OCI-LY1 (cell line): ENCODE results near the gene MAP3K3.

Experiments used
- H2AFZ ChIP-seq: fragments of 200-600 bp; sonication (generic), shearing (Covaris generic); 2 replicates; pipeline ENCODE4 v1.6.0; 2014; ENCODE audit warnings: antibody characterized with exemption, mild to moderate bottlenecking, low read length
- H3F3A ChIP-seq: fragments of 200-600 bp; sonication (generic), shearing (Covaris generic); 2 replicates; pipeline ENCODE4 v1.6.0; 2014; ENCODE audit warnings: mild to moderate bottlenecking, antibody characterized with exemption, low read length, moderate library complexity; ENCODE audit not compliant: insufficient read depth
- H3K27ac ChIP-seq: fragments of 200-600 bp; sonication (generic); 2 replicates; pipeline ENCODE4 v1.5.1; 2014; ENCODE audit warnings: low read length, mixed run types, mild to moderate bottlenecking, low read depth; ENCODE audit not compliant: poor library complexity, severe bottlenecking
- H3K27me3 ChIP-seq: fragments of 200-600 bp; sonication (generic); 2 replicates; pipeline ENCODE4 v1.6.0; 2014; ENCODE audit warnings: antibody characterized with exemption, mild to moderate bottlenecking, low read length, moderate library complexity; ENCODE audit not compliant: insufficient read depth
- H3K36me3 ChIP-seq: fragments of 200-600 bp; sonication (generic); 2 replicates; pipeline ENCODE4 v1.6.1; 2014; ENCODE audit warnings: mild to moderate bottlenecking, antibody characterized with exemption, low read length, moderate library complexity, mixed read lengths; ENCODE audit not compliant: insufficient read depth
- H3K4me1 ChIP-seq: fragments of 200-600 bp; sonication (generic); 2 replicates; pipeline ENCODE4 v1.5.1; 2014; ENCODE audit warnings: mild to moderate bottlenecking, low read length, moderate library complexity; ENCODE audit not compliant: insufficient read depth, severe bottlenecking
- H3K4me2 ChIP-seq: fragments of 200-600 bp; sonication (generic), shearing (Covaris generic); 2 replicates; pipeline ENCODE4 v1.6.1; 2014; ENCODE audit warnings: low read length
- H3K4me3 ChIP-seq: fragments of 200-600 bp; sonication (generic); 2 replicates; pipeline ENCODE4 v1.5.1; 2014; ENCODE audit warnings: low read length, low read depth, mild to moderate bottlenecking, mixed read lengths; ENCODE audit not compliant: poor library complexity, severe bottlenecking
- H3K79me2 ChIP-seq: fragments of 200-600 bp; shearing (Covaris generic); 2 replicates; pipeline ENCODE4 v1.6.1; 2016; ENCODE audit warnings: mixed run types, low read length, mixed read lengths; ENCODE audit not compliant: insufficient read depth
- H3K9ac ChIP-seq: fragments of 200-600 bp; sonication (generic), shearing (Covaris generic); 2 replicates; pipeline ENCODE4 v1.6.1; 2014; ENCODE audit warnings: mild to moderate bottlenecking, low read length, mixed read lengths
- H3K9me2 ChIP-seq: fragments of 200-600 bp; sonication (generic), shearing (Covaris generic); 2 replicates; pipeline ENCODE4 v1.6.1; 2014; ENCODE audit warnings: low read depth, mild to moderate bottlenecking, low read length, mixed read lengths
- H3K9me3 ChIP-seq: fragments of 200-600 bp; shearing (Covaris generic); 2 replicates; pipeline ENCODE4 v1.6.1; 2014; ENCODE audit warnings: low read length, mixed read lengths
- H4K20me1 ChIP-seq: fragments of 200-600 bp; sonication (generic), shearing (Covaris generic); 2 replicates; pipeline ENCODE4 v1.6.0; 2016; ENCODE audit warnings: mild to moderate bottlenecking, low read length; ENCODE audit not compliant: insufficient read depth
- CTCF ChIP-seq: fragments of 200-600 bp; sonication (generic), shearing (Covaris generic); IDR thresholded peaks from 2 replicates; pipeline ENCODE4 v1.5.1; 2017; ENCODE audit warnings: mild to moderate bottlenecking, antibody characterized with exemption, low read length, moderate library complexity, mixed read lengths
- EZH2 ChIP-seq: fragments of 200-600 bp; sonication (generic), shearing (Covaris generic); IDR thresholded peaks from 2 replicates; pipeline ENCODE4 v1.8.0; 2017; ENCODE audit warnings: borderline replicate concordance, mixed run types, mild to moderate bottlenecking, antibody characterized with exemption, low read length, moderate library complexity, mixed read lengths

The MAP3K3 gene

GRCh38 chr17:63624531-63624880, 2.3 kb downstream of the MAP3K3 start:
- H3K36me3 ChIP-seq = no peaks in the 10 kb centered on the region
- no peaks in the 10 kb centered on the region for H3K79me2 ChIP-seq
- no peaks in the 10 kb centered on the region for H3K27me3 ChIP-seq
- H3F3A ChIP-seq = no peaks in the 10 kb centered on the region
- peaks cover 20% of the 10 kb centered on the region for H3K4me1 ChIP-seq
- H3K9me2 ChIP-seq = no peaks in the 10 kb centered on the region
- no peaks in the 10 kb centered on the region for H4K20me1 ChIP-seq
- no peak overlapping the region for H3K4me2 ChIP-seq
- H3K9ac ChIP-seq = no peak overlapping the region
- H2AFZ ChIP-seq = no peak overlapping the region
- no peaks in the 10 kb centered on the region for H3K9me3 ChIP-seq
- no peak overlapping the region for H3K4me3 ChIP-seq
- no peak overlapping the region for H3K27ac ChIP-seq
- TF ChIP-seq EZH2 = no peak
- TF ChIP-seq CTCF = no peak

- TF ChIP-seq EZH2 (no peak), CTCF (no peak)
- H3K9ac ChIP-seq = no peak overlapping the region
- no peaks in the 10 kb centered on the region for H3K9me3 ChIP-seq
- peaks cover 15% of the 10 kb centered on the region for H3K4me1 ChIP-seq
- no peak overlapping the region for H3K27ac ChIP-seq
- no peaks in the 10 kb centered on the region for H3K79me2 ChIP-seq
- H3K4me3 ChIP-seq = no peak overlapping the region
- H3K36me3 ChIP-seq = no peaks in the 10 kb centered on the region
- H3K9me2 ChIP-seq = no peaks in the 10 kb centered on the region
- no peaks in the 10 kb centered on the region for H3F3A ChIP-seq
- no peaks in the 10 kb centered on the region for H3K27me3 ChIP-seq
- no peak overlapping the region for H2AFZ ChIP-seq
- no peak overlapping the region for H3K4me2 ChIP-seq
- H4K20me1 ChIP-seq = no peaks in the 10 kb centered on the region
These were observed 4.4 kb downstream of the MAP3K3 start for GRCh38 chr17:63626551-63627180.

- H3K4me2 ChIP-seq = no peak overlapping the region
- no peaks in the 10 kb centered on the region for H4K20me1 ChIP-seq
- no peaks in the 10 kb centered on the region for H3K9me3 ChIP-seq
- no peak overlapping the region for H3K27ac ChIP-seq
- TF ChIP-seq CTCF (no peak), EZH2 (no peak)
- no peaks in the 10 kb centered on the region for H3K27me3 ChIP-seq
- H3F3A ChIP-seq = no peaks in the 10 kb centered on the region
- no peak overlapping the region for H2AFZ ChIP-seq
- no peaks in the 10 kb centered on the region for H3K4me1 ChIP-seq
- no peaks in the 10 kb centered on the region for H3K9me2 ChIP-seq
- no peak overlapping the region for H3K4me3 ChIP-seq
- no peak overlapping the region for H3K9ac ChIP-seq
- no peaks in the 10 kb centered on the region for H3K79me2 ChIP-seq
- peaks cover 7% of the 10 kb centered on the region; the same call in 1 of the 2 replicates for H3K36me3 ChIP-seq
These were observed 7.4 kb downstream of the MAP3K3 start for GRCh38 chr17:63629627-63630026.
